K562 (cell line): Measurements from ENCODE around the gene RAB31. TPM values are rescaled to one million over a fixed set of nuclear protein-coding genes. Genes with fewer than 3 reads are reported as not detected.

Experiments used
- ATF2 ChIP-seq: sonication (generic); formaldehyde crosslinking; IDR thresholded peaks from 2 replicates; pipeline ENCODE4 v1.8.1; 2022; ENCODE audit warnings: missing genetic modification reagents
- CHD1 ChIP-seq: fragments of 200-600 bp; sonication (generic); IDR thresholded peaks from one replicate; pipeline ENCODE4 v1.6.1; 2012; ENCODE audit warnings: mild to moderate bottlenecking, moderate library complexity, low read length, inconsistent platforms
- DNMT1 ChIP-seq: fragments of 450-650 bp; IDR thresholded peaks from 2 replicates; pipeline ENCODE4 v1.6.1; 2016; ENCODE audit warnings: antibody characterized with exemption, mild to moderate bottlenecking
- ELF1 ChIP-seq: fragments of 200-800 bp; sonication (Bioruptor generic); IDR thresholded peaks from 2 replicates; pipeline ENCODE4 v1.6.1; 2016; ENCODE audit warnings: missing genetic modification characterization, missing compliant biosample characterization
- RBM14 ChIP-seq: fragments of 200-400 bp; formaldehyde crosslinking; IDR thresholded peaks from 2 replicates; pipeline ENCODE4 v1.6.1; 2018; ENCODE audit warnings: low read depth, mild to moderate bottlenecking, low read length, moderate library complexity, borderline replicate concordance; ENCODE audit not compliant: insufficient read depth
- SAFB2 ChIP-seq: fragments of 200-400 bp; formaldehyde crosslinking; IDR thresholded peaks from 2 replicates; pipeline ENCODE4 v1.6.1; 2018; ENCODE audit warnings: borderline replicate concordance, low read length, low read depth, moderate library complexity; ENCODE audit not compliant: severe bottlenecking
- SP2 ChIP-seq: IDR thresholded peaks from 2 replicates; pipeline ENCODE4 v1.6.1; 2011; ENCODE audit warnings: mild to moderate bottlenecking, low read depth, low read length, moderate library complexity; ENCODE audit not compliant: poor library complexity, severe bottlenecking; ENCODE audit errors: extremely low read depth
- SRSF3 ChIP-seq: fragments of 200-400 bp; formaldehyde crosslinking; IDR thresholded peaks from 2 replicates; pipeline ENCODE4 v1.6.1; 2016; ENCODE audit warnings: mild to moderate bottlenecking, low read length, moderate library complexity; ENCODE audit not compliant: insufficient read depth
- THRB ChIP-seq: fragments of 450-650 bp; formaldehyde crosslinking; conservative IDR thresholded peaks from 2 replicates; pipeline ENCODE4 v1.4.0; 2022; ENCODE audit warnings: mild to moderate bottlenecking, missing genetic modification characterization
- ZBTB49 ChIP-seq: sonication (generic); formaldehyde crosslinking; IDR thresholded peaks from 2 replicates; pipeline ENCODE4 v1.8.0; 2022; ENCODE audit warnings: missing genetic modification reagents, mild to moderate bottlenecking, borderline replicate concordance
- ZC3H8 ChIP-seq: fragments of 450-650 bp; IDR thresholded peaks from 2 replicates; pipeline ENCODE4 v1.6.1; 2017
- ZNF143 ChIP-seq: sonication (generic); formaldehyde crosslinking; IDR thresholded peaks from 2 replicates; pipeline ENCODE4 v1.9.0; 2022; ENCODE audit warnings: mild to moderate bottlenecking, missing genetic modification reagents
- ZNF175 ChIP-seq: fragments of 200-800 bp; sonication (Bioruptor generic); IDR thresholded peaks from 2 replicates; pipeline ENCODE4 v1.6.1; 2016; ENCODE audit warnings: low read depth, mild to moderate bottlenecking, missing genetic modification characterization, missing compliant biosample characterization
- ZNF3 ChIP-seq: fragments of 250-450 bp; sonication (Bioruptor Pico); IDR thresholded peaks from 2 replicates; pipeline ENCODE4 v1.5.0; 2021; ENCODE audit warnings: mild to moderate bottlenecking, moderate library complexity
- ZNF76 ChIP-seq: fragments of 250-450 bp; sonication (Bioruptor Pico); IDR thresholded peaks from 2 replicates; pipeline ENCODE4 v1.4.0; 2020; ENCODE audit warnings: mild to moderate bottlenecking, moderate library complexity, borderline replicate concordance
- polyA plus RNA-seq, 8 experiments: library from polyadenylated mRNA; depleted of rRNA in 4 of 8; stranded (reverse) in 5 of 8; unstranded in 3 of 8; fragments of >200 nt; fragmentation: Nextera tagmentation in 2 of 8; fragmentation: Illumina TruSeq in 1 of 8; extraction: Ambion mirVana in 2 of 8; extraction: Trizol in 1 of 8; gene quantifications; 2 replicates each; pipeline versions ENCODE4 v1.2.1 to v1.2.3, GENCODE V29; 2011 to 2014; ENCODE audit warnings: inconsistent platforms in 1 of 8, missing spikeins in 1 of 8
- total RNA-seq, 7 experiments: library from RNA; depleted of rRNA in 6 of 7; stranded (reverse); fragments of >200 nt in 6 of 7; fragmentation: Illumina TruSeq in 2 of 7; extraction: Trizol in 2 of 7; gene quantifications; 2 replicates each; pipeline versions ENCODE4 v1.2.1 to v1.2.3, GENCODE V29; 2011 to 2021; ENCODE audit warnings: low replicate concordance in 1 of 7
- TF ChIP-seq, protein P1 (sequence below), 2 experiments: IDR thresholded peaks in 1 of 2; conservative IDR thresholded peaks in 1 of 2; 2 replicates each; pipeline ENCODE4 v1.6.1; 2016; ENCODE audit warnings: low read depth in 2 of 2, mild to moderate bottlenecking in 1 of 2, missing compliant biosample characterization in 1 of 2, missing genetic modification characterization in 1 of 2, moderate library complexity in 1 of 2
- TF ChIP-seq, protein P2 (sequence below), 2 experiments: fragments of 200-800 bp in 1 of 2; sonication (Bioruptor generic) in 1 of 2; sonication (generic) in 1 of 2; formaldehyde crosslinking in 1 of 2; IDR thresholded peaks in 1 of 2; conservative IDR thresholded peaks in 1 of 2; 2 replicates each; pipeline versions ENCODE4 v1.5.0 to v1.6.1; 2016 to 2020; ENCODE audit warnings: missing compliant biosample characterization in 1 of 2, missing genetic modification characterization in 1 of 2, missing genetic modification reagents in 1 of 2

RAB31 gene
- total and polyA plus RNA-seq, 9 of the 15 experiments (the other 6 are each of a cell fraction or from before 2014, with no cell fraction given) = 20.7 to 70.4 (median 41.3) TPM

DNA sequence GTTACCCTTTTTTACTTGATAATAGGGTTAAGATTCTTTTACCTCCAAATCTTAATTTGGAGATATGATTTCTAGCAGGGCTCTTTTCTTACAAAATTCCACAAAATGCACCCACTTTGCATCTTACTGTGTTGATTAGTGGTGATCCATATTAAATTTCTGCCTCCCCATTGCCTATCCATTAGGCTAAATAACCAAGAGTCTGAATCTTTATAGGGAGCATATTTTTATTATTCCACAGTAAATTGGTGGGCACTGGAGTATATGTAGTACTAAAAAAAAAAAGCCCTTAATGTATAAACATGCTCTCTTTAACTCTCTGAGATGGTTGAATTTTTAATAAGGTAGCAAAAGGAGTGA is 169.5 kb downstream of the RAB31 start (continued):
- TF ChIP-seq ATF2 (CRISPR knock-in tag) (no peak), ZC3H8 (no peak), ZBTB49 (CRISPR knock-in tag) (no peak), ZNF76 (CRISPR knock-in tag) (no peak), ZNF3 (peak; percentile 3; the same call in 1 of the 2 replicates), THRB (CRISPR knock-in tag) (no peak), ZNF175 (CRISPR knock-in tag) (0 out of 2 replicates have a peak, but pooled peaks have one; percentile 9), DNMT1 (0 out of 2 replicates have a peak, but pooled peaks have one; percentile 5), RBM14 (no peak), SRSF3 (no peak), SAFB2 (no peak), ZNF143 (CRISPR knock-in tag) (no peak), SP2 (no peak), ELF1 (tag) (peak; percentile 48; the same call in 1 of the 2 replicates), CHD1 (no peak)
- TF ChIP-seq, protein P1, sequence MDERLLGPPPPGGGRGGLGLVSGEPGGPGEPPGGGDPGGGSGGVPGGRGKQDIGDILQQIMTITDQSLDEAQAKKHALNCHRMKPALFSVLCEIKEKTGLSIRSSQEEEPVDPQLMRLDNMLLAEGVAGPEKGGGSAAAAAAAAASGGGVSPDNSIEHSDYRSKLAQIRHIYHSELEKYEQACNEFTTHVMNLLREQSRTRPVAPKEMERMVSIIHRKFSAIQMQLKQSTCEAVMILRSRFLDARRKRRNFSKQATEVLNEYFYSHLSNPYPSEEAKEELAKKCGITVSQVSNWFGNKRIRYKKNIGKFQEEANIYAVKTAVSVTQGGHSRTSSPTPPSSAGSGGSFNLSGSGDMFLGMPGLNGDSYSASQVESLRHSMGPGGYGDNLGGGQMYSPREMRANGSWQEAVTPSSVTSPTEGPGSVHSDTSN (CRISPR knock-in tag; IDR thresholded peaks at IDR 0.05; ENCODE audit: low read depth) = no peak
- TF ChIP-seq, protein P1 (tag; conservative IDR thresholded peaks at IDR 0.05; ENCODE audit: low read depth) = no peak
- TF ChIP-seq, protein P2, sequence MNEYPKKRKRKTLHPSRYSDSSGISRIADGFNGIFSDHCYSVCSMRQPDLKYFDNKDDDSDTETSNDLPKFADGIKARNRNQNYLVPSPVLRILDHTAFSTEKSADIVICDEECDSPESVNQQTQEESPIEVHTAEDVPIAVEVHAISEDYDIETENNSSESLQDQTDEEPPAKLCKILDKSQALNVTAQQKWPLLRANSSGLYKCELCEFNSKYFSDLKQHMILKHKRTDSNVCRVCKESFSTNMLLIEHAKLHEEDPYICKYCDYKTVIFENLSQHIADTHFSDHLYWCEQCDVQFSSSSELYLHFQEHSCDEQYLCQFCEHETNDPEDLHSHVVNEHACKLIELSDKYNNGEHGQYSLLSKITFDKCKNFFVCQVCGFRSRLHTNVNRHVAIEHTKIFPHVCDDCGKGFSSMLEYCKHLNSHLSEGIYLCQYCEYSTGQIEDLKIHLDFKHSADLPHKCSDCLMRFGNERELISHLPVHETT (CRISPR knock-in tag; conservative IDR thresholded peaks at IDR 0.05 in 1 of 2, IDR thresholded peaks at IDR 0.05 in 1 of 2) = peak in 1 of 2 experiments; percentile 54; a peak in 1 of 4 replicates
